GM18507 (cell line): ENCODE results near the gene MAPK8.

Experiments used
- DNase-seq: peaks from one replicate; pipeline ENCODE4 v3.0.0; 2011; ENCODE audit warnings: low read depth; ENCODE audit not compliant: insufficient read length; ENCODE audit errors: extremely low spot score
- FAIRE-seq: peaks from 2 replicates; lab custom pipeline; 2011; peaks lifted over from hg19 to GRCh38; lab: Jason Lieb, UNC

MAPK8 gene

DNA sequence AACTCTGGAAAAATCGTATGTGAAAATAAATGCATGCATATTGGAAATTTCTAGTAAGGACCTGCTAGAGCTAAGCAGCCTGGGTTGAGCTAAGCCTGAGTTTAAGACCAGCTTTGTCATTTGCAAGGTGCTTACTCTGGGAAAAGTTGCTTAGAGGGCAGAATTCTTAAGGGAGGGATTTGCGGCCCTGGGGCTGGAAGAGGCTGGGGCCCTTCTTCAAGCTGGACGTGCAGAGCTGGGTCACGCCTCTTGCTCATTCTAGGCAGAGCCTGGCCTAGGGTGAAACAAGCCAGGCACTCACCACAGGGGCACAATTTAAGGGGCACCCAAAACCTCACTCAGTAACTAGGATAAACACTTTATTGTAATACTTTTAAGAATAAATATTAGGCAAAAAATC, 161.2 kb downstream of the MAPK8 start:
- no peak for DNase-seq
- no peak for FAIRE-seq

DNA sequence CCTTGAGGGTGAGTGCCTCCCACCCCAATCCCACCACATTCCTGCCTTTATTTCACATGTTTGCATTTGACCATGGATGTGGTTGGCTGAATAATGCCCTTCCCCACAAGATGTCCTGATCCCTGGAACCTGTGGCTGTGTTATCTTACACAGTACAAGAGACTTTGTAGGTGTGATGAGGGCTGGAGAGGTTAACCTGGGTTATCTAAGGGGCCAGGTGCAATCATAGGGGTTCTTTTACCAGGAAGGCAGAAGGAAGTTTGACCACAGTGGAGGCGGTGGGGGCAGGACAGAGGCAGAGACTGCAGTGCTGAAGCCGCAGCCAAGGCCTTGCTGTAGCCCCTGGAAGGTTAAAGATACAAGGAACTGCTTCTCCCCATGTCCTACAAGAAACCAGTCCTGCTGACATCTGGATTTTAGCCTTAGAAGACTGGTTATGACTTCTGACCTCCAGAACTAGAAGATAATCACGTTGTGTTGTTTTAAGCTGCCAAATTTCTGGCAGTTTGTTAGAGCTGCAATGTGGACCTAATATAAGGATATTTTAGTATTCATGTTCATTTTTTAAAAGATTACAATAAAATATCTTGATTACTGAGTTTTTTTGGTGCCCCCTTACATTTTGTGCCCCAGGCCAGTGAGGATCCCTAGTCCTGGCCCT, 161.8 kb downstream of the MAPK8 start:
- no peak for DNase-seq
- FAIRE-seq = no peak

DNA sequence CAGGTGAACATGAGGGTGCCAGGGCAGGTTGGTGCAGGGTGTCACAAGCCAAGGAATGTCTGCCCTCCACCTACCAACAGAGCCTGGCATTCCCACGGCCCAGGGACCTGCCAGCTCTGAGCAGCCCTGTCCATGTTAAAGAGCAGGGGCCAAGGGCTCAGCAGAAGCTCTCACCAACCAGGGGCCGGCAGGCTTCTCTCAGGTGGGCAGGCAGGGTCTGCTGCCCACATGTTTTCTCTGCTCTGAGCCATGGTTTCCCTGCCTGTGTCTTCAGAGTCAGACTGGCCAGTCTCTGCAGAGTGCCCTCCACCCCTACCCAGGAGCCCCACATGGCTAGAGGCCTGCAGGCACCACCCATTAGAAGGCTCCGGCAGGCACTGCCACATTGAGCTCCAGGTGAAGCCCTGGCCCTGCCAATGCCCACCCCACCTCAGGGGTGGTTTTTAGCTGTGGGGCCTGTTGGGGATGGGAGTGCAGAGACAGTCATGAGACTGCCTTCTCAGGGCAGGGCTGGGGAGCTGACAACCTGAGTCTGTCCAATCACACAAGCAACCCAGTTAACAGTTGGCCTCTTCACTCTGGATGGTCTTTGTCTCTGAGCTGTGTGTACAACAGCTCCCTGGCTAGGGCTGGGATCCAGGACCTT, 162.5 kb downstream of the MAPK8 start:
- DNase-seq (no peak), FAIRE-seq (no peak)

DNA sequence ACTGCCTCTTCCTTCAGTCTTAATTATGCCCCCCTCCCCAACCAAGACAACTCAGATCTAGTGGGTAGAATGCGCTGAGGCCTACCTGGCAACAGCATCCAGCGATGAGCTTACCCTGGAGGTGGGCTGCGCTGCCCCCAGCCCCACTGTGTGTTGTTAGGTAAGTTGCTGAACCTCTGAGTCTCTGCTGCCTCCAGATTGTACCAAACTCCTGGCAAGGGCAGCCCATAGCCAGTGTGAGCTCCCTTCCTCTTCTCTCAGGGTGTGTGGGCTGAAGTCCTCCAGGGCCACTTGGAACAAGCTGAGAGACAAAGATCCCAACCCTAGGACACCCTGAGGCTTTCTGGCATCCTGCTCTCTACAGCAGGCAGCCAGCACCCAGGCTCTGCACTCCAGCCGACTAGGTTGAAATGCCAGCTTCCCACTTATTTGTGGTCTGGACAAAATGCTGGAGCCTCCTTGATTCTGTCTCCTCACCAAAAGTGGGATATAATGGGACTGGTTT, 163.1 kb downstream of the MAPK8 start:
- FAIRE-seq = no peak
- DNase-seq = no peak

DNA sequence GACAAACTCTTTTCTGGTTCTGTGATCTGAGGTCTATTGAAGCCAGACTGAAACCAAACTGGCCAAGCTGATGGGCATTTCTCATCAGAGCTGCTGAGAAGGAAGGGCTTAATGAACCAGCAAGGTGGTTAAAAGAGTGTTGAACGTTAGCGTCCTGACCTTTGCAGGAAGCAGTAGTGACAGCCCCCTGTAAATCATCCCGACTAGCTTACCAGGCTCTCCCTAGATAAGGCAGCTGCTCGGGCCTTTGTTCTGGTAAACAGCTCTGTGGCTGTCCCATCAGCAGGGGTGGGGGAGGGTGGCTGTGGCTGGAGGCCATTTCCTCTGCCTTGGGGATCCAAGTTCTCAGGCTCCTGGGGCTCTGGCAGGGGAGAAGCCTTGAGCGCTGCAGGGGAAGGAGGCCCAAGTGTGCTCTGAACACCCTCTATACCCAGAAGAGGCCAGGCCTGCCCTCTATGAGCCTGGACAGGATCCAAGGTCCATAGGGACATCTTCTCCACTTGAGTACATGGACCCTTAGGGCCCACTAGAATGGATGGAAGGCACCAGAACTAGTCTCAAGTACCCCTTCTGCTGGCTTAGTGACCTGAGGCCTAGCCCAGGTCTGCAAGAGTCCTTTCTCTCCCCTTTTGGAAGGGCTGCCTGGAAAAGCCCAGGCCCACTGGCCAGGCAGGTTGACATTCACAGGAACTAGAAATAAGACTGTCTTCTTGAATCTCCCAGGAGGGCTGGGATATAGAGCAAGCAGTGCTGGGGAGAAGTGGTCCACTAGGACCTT, 163.8 kb downstream of the MAPK8 start:
- DNase-seq (no peak), FAIRE-seq (no peak)

DNA sequence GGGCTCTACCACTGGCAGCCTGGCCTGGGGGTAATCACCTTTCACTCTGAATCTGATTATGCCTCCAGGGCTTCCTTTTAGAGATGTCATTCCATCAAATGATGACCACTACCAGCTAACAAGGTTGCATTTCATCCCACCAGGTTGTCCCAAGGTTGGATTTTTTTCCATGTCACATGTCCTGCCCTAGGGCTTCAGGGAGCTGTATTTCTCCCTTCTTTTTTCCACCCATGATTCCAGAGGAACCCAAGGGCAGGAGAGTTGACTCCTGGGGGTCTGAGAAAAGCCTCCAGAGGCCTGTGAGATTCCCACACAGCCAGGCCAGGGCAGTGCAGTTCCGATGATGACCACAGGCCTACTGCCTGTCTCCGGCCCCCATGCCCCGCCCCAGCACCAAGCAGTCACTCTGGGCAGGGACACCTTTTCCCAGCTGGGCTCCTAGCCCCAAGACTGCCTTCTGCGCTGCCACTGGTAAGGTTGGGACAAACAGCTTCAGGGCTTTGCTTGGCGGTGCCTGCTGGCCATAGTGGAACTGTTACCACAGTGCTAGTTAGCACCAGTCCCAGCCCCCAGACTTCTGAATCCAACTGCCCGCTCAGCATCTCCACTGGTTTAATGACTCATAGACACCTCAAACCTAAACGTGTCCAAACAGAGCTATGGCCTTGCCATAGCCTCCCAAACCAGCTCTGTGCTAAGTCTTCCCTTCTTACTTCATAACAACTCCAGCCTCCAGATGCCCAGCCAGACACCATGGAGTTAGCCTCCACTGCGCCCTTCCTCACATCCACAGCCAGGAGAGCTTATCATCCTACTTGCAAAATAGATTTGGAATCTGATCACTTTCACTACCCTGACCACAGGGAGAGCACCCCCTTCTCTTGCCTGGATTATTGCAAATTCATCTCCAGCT, 164.7 kb downstream of the MAPK8 start:
- DNase-seq = no peak
- FAIRE-seq = no peak

DNA sequence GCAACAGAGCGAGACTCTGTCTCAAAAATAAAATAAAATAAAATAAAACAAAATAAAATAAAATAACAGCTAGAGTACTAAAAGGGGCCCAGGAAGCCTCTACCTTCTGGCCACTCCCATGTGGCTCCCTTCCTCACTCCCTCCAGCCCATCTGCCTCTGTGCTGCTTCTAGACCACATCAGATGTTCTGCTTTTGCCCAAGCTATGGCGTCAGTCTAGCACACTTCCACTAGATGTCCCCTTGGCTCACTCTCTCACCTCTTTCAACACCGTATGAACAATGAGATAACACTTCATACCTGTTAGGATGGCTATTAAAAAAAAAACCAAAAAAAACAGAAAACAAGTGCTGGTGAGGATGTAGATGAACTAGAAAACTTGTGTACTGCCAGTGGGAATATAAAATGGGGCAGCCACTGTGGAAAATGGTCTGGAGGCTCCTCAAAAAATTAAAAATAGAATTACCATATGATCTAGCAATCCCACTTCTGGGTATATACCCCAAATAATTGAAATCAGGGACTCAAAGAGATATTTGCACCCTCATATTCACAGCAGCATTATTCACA, 166.1 kb downstream of the MAPK8 start:
- no peak for FAIRE-seq
- DNase-seq = no peak

DNA sequence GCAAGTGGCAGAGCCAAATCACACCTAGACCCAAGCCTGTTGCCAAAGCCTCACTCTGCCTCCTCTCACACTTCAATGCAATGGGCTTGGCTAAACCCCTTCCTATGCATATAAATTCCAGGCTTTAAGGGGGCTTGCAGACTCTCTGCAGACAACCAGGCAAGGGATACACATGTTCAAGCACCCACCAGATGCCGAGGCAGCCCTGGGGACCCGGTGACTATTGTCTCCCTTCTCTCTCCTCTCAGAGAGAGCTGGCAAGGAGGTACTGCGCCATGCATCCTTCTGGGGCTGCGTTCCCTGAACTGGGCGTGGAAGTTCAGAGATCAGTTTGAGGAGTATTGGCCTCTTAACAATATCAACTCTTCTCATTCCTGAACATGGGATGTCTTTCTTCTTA, 167.2 kb downstream of the MAPK8 start:
- DNase-seq (no peak), FAIRE-seq (no peak)

DNA sequence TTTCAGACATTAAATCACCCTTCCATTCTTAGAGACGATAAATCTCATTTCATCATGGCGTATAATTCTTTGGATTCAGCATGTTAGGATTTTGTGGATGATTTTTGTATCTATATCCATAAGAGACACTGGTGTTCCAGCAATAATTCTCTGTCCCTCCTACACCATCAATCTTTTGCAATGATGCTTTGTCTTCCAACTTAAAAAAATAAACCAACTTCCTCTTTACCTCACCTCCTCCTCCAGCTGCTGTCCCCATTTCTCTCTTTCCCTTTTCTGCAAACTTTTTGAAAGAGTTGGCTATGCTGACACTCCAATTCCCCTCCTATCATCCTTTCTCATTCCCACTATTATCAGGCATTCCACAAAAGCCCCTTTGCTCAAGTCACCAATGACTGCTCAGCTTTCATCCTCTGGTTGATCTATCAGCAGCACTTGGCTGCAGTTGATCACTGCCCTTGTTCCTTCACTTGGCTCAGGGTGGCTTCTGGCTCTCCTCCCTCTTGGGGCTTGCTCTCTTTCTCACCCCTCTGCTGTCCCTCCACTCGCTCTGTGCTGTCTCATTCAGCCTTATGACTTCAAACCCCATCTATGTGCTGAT, 168.4 kb downstream of the MAPK8 start:
- no peak for DNase-seq
- FAIRE-seq = no peak

DNA sequence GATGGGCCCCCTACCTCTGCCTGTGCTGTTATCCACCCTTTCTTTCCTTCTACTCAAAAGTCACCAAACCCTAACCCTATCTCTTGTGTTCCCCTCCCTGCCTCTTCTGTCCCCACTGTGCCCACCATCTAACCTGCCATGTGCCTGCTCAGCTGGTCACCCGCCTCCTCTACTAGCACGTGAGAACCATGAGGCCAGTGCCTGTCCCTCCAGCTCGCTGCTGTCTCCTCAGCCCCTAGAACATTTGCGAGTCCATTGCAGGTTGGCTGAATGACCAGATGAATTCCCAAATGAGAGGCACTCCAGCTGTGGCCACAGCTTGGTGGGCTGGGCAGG, 169.4 kb downstream of the MAPK8 start:
- DNase-seq (no peak), FAIRE-seq (no peak)

DNA sequence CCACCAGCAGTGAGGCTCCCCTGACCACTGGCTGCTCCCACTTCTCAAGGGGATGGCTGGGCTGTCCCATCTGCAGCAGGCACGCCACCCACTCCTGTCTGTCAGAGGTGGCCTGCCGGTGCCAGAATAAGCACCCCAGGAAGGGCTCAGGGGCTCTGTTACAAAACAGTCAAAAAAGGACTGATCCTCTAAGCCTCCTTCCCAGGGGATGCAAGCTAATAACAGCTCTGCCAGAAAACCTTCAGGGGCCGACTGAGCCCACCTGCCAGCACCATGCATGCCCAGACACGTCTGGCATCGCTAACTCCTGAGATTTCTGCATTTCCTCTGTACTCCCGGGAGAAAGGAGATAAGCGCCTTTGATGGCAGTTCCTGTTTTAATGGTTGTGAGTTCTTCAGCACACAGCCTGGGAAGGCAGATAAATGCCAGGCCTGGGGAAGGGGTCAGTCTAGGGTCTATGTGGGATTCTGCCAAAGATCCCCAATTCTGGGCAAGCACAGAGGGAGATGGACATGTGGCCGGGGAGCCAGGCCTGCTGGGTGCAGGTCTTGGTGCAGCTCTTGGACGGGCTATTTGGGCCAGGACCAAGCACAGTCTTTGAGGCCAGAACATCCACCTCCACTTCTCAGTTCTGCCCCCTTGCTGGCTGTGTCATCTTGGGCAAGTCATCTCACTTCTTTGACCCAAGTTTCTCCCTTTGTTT, 170.0 kb downstream of the MAPK8 start:
- DNase-seq = no peak
- FAIRE-seq = no peak

DNA sequence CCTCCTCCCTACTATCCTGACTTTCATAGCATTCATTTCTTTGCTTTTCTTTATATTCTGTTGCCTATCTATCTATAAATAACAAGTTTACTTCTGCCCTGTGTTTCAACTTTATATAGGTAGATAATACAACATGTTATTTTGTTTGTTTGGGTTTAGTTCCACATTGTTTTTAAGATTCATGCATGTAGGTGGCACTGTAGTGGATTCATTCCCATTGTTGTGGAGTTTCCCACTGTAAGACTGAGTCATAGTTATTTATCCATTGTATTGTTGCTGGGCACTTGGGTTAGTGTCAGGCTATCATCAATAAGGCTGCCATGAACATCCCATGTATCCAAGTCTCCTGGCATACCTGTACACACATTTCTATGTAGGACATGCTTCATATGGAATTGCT, 170.7 kb downstream of the MAPK8 start:
- no peak for DNase-seq
- no peak for FAIRE-seq

DNA sequence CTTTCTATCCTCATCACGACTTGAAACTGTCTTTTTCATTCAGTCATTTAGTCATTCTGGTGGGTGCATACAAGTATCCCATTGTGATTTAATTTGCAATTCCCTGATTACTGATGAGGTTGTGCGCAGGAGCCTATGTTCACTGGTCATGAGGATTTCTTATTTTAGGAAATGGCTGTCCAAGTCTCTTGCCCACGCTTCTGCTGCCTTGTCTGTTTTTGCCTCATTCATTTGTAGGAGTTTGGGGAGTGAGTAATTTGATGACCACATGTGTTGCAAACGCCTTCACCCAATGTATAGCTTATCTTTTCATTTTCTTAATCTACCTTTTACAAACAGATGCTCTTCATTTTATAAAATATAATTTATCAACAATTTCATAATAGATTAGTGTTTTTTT, 171.1 kb downstream of the MAPK8 start:
- no peak for DNase-seq
- no peak for FAIRE-seq

DNA sequence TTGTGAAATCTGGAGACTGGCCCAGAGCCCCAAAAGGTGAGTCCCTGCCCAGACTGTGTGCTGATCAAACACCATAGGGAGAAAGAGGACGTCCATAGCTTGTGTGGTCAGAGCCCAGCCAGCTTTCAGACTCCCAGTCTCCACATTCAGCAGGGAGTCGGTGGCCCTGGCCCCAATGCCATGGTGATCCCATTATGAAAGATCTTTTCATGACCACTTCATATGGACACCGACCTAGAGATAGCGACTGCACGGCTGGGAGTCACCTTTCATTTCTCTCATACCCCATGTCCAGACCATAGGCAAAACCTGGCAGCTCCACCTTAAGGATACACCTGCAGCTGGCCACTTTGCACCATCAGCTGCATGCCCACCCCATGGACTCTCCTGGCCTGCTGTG, 172.0 kb downstream of the MAPK8 start:
- FAIRE-seq (no peak), DNase-seq (no peak)

DNA sequence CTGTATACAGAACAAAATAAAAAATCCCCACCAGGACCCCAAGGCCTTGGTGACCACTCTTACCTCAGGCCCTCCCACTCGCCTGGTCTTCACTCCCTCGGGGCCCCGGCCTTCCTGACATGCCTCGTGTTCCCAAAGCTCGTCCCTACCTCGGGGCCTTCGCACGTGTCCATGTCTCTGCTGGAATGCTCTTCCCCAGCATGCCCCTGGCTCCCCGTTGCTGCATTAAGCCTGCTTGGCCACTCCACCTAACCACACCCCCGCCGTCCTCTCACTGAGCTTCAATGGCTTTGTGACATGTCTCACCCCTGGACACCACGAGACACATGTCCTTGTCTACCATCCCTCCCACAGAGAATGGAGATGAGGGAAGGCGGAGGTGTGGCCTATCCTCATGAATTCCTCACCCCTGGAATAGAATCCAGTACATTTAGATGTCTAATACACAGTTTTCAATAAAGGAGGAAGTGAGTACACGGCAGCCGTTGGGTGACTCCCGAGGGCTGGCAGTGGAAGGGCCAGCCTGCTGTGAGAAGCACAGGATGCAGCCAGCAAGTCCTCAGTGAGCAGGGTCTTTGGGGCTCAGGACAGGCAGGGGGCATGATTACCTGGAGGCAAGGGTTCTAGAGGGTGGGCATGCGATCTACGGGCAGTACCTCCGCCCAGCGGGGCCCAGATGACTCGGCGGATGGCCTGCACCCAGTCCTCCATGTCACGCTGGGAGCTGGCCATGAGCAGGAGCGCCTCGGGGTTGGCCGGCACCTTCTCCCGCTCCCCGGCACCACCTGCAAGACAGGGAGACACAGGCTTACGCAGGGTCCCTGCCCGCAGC, 172.7 kb downstream of the MAPK8 start:
- no peak for FAIRE-seq

DNA sequence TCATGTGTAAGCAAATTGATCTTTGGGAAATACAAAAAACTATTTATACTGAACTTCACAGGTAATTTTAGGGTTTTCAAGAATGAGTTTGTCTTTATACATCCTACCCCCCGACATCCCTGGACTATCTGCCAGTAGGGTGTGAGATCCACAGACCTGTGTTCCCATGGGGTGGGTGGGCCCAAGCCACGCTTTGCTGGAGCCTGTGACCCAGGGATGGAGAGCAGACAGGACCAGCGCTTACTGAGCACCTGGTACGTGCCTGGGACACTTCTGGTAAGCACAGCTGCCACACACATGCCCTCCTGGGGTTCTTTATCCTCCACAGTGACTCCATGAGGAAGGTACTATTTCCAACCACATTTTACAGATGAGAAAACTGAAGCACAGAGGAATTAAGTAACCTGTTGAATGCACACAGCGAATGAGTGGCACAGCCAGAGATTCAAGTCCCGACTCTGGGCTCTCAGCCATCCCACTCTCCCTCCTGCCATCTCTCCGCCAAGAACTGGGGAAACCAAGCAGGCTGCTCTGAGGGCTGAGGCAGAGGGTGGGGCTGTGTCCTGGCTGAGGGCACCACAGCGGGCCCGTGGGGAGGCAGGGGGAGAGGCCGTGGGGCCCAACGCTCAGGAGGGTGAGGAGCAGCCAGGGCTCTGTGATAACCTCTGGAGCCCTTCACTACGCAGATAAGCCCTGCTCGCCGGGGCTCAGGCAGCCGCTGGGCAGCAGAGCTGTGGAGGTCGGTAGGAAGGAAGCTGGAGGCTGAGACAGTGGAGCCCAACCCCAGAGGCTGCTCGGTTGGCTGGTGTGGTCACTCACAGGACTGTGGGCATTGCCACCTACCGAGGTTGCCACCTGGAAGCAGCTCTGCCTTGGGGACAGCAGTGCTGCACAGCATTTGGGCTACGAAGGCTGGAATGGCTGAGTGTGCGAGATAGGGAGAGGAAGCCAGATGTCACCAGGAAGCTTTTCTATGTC, 174.2 kb downstream of the MAPK8 start:
- no peak for DNase-seq

More for the DNA sequence above, 172.7 kb downstream of the MAPK8 start:
- DNase-seq = no peak

DNA sequence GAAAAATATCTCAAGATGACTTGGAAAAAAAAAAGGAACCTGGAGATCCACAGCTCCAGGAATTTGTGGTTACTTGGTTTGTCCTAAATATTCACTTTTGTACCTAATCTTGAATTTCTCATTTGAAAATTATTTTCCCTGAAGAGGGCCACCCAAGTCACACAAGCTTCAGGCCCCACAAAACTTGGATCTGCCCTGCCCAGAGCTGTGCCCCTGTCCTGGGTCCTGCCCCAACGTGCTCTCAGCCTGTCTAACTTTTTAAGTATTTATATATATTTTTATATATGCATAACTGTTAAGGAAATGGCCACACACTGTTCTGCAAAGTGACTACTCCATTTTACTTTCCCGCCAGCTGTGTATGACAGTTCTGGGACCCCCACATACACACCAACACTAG, 174.9 kb downstream of the MAPK8 start:
- DNase-seq (no peak), FAIRE-seq (no peak)

More for the DNA sequence above, 174.2 kb downstream of the MAPK8 start:
- FAIRE-seq = no peak
